ENCODE results near the gene LRRC71.

GRCh38 chr1:156944848-156945247, 24.4 kb downstream of the LRRC71 start:
- no peak for TF ChIP-seq CTCF (IDR thresholded peaks at IDR 0.05 in 8 of 11, conservative IDR thresholded peaks at IDR 0.05 in 3 of 11)
- no peak for TF ChIP-seq POLR2A (IDR thresholded peaks at IDR 0.05)

Measured in spleen (tissue), 7 donors.